NCI-H187 (cell line): ENCODE data around the gene SIX5.
"Not testable (repeated sequence)": the region's sequence is repeated elsewhere in the genome, so short reads cannot be mapped to it uniquely, and the experiment has no call there.

Experiments used
- DNase-seq, 2 experiments: peaks; one replicate each; lab custom pipeline; 2025; lab: John Stamatoyannopoulos, UW

SIX5 gene

GRCh38 chr19:45768984-45769782, at the start of gene SIX5:
Gene SIX5, minus strand, starts transcription at chr19:45769252. Its CDS starts 408 bp downstream, at chr19:45768844.
- DNase-seq: peak; percentile 96 to 98

- no peak for DNase-seq
Observed at GRCh38 chr19:45817725-45818301, 48.8 kb upstream of the SIX5 start.

- DNase-seq: peak; percentile 87 to 94
Observed at GRCh38 chr19:45817010-45817724, 48.1 kb upstream of the SIX5 start.

GRCh38 chr19:45816236-45817009, 47.4 kb upstream of the SIX5 start:
- no peak for DNase-seq

GRCh38 chr19:45815481-45816216, 46.6 kb upstream of the SIX5 start:
- DNase-seq: no peak

GRCh38 chr19:45814851-45815480, 45.9 kb upstream of the SIX5 start, which contains the start of gene RSPH6A:
Gene RSPH6A, minus strand, starts transcription at chr19:45815308. Its CDS starts 132 bp downstream, at chr19:45815176.
- no peak for DNase-seq

GRCh38 chr19:45814166-45814780, 45.2 kb upstream of the SIX5 start:
- DNase-seq: no peak

GRCh38 chr19:45812297-45812696, 43.2 kb upstream of the SIX5 start:
- no peak for DNase-seq

GRCh38 chr19:45809643-45810159, 40.6 kb upstream of the SIX5 start:
- DNase-seq: peak; percentile 40 to 50

- DNase-seq: no peak
Observed at GRCh38 chr19:45805719-45806118, 36.7 kb upstream of the SIX5 start.

- DNase-seq: no peak
Observed at GRCh38 chr19:45804959-45805230, 35.8 kb upstream of the SIX5 start.

- no peak for DNase-seq
Observed at GRCh38 chr19:45804140-45804958, 35.3 kb upstream of the SIX5 start.

GRCh38 chr19:45801603-45802175, 32.6 kb upstream of the SIX5 start:
- DNase-seq: no peak

GRCh38 chr19:45800070-45800553, 31.1 kb upstream of the SIX5 start:
- no peak for DNase-seq

- DNase-seq: not testable (repeated sequence)
Observed at GRCh38 chr19:45799541-45799940, 30.5 kb upstream of the SIX5 start.

GRCh38 chr19:45798995-45799517, 30.0 kb upstream of the SIX5 start:
- DNase-seq: peak in 1 of 2 experiments; percentile 53

GRCh38 chr19:45794627-45795026, 25.6 kb upstream of the SIX5 start:
- no peak for DNase-seq

- DNase-seq: no peak
Observed at GRCh38 chr19:45793876-45794275, 24.8 kb upstream of the SIX5 start.

- DNase-seq: no peak
Observed at GRCh38 chr19:45793178-45793564, 24.1 kb upstream of the SIX5 start.
